ENCODE results near the gene KIF13A.

- no peak for TF ChIP-seq CTCF (IDR thresholded peaks at IDR 0.05; ENCODE audit: low read length)
- TF ChIP-seq EZH2phosphoT487 (IDR thresholded peaks at IDR 0.05; ENCODE audit: low read length) = no peak
Measured at GRCh38 chr6:17859846-17860245, 127.6 kb downstream of the KIF13A start.

Measured in MM.1S (cell line).